CD4-positive, alpha-beta T cell treated with Interleukin-17A for 4 hours (primary cell): ENCODE measurements around the gene PCDHGA1.
A peak's percentile ranks its signal among the peaks of the same experiment; 100 is the strongest.
"Not testable (repeated sequence)": the region's sequence is repeated elsewhere in the genome, so short reads cannot be mapped to it uniquely, and the experiment has no call there.

Experiments used
- DNase-seq: peaks from one replicate; pipeline ENCODE4 v3.0.0-alpha.2; 2020; ENCODE audit warnings: mixed read lengths

PCDHGA1 gene

GRCh38 chr5:141412854-141413539, 82.7 kb downstream of the PCDHGA1 start, which contains the start of gene PCDHGA10:
Gene PCDHGA10 (plus strand): TSS chr5:141412987. CDS start chr5:141413176, 189 bp downstream.
- DNase-seq: peak; percentile 63

GRCh38 chr5:141413540-141414069, 83.3 kb downstream of the PCDHGA1 start:
- no peak for DNase-seq

DNA sequence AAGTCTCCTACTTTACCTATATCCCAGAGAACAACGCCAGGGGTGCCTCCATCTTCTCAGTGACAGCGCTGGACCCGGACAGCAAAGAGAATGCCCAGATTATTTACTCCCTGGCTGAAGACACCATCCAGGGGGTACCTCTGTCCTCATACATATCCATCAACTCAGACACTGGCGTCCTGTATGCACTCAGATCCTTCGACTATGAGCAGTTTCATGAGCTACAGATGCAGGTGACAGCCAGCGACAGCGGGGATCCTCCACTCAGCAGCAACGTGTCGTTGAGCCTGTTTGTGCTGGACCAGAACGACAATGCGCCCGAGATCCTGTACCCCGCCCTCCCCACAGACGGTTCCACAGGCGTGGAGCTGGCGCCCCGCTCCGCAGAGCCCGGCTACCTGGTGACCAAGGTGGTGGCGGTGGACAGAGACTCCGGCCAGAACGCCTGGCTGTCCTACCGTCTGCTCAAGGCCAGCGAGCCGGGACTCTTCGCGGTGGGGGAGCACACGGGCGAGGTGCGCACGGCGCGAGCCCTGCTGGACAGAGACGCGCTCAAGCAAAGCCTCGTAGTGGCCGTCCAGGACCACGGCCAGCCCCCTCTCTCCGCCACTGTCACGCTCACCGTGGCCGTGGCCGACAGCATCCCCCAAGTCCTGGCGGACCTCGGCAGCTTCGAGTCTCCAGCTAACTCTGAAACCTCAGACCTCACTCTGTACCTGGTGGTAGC, 84.4 kb downstream of the PCDHGA1 start:
- not testable (repeated sequence) for DNase-seq

DNA sequence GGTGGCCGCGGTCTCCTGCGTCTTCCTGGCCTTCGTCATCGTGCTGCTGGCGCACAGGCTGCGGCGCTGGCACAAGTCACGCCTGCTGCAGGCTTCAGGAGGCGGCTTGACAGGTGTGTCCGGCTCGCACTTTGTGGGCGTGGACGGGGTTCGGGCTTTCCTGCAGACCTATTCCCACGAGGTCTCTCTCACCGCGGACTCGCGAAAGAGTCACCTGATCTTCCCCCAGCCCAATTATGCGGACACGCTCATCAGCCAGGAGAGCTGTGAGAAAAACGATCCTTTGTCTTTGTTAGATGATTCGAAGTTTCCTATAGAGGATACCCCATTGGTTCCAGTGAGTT, 84.9 kb downstream of the PCDHGA1 start:
- not testable (repeated sequence) for DNase-seq

DNA sequence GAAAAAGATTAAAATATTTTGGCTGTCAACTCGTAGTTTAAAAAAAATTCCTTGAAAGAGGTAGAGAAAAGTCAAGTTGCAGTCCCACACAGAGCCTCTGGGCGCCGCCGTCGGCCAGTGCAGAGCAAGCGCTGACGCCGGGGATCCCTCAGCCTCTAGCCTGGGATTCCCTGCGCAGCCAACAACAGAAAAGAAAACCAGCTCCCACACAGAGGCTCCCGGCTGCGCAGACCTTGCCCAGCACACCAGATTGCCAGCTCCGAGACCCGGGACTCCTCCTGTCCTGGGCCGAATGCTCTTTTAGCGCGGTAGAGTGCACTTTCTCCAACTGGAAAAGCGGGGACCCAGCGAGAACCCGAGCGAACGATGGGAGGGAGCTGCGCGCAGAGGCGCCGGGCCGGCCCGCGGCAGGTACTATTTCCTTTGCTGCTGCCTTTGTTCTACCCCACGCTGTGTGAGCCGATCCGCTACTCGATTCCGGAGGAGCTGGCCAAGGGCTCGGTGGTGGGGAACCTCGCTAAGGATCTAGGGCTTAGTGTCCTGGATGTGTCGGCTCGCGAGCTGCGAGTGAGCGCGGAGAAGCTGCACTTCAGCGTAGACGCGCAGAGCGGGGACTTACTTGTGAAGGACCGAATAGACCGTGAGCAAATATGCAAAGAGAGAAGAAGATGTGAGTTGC, 87.3 kb downstream of the PCDHGA1 start, which contains the start of gene PCDHGB7:
PCDHGB7 (plus strand) TSS at position 184 of the 679 bp plus-strand sequence; CDS start at position 367, 183 bp downstream.
- peak; percentile 53 for DNase-seq

- no peak for DNase-seq
Measured at GRCh38 chr5:141419074-141419880, 89.0 kb downstream of the PCDHGA1 start.

- DNase-seq: peak; percentile 53
Measured at GRCh38 chr5:141420855-141421488, 90.7 kb downstream of the PCDHGA1 start, which contains the start of gene PCDHGA11. Gene PCDHGA11 (plus strand): TSS chr5:141421051. CDS start chr5:141421228, 177 bp downstream.

DNA sequence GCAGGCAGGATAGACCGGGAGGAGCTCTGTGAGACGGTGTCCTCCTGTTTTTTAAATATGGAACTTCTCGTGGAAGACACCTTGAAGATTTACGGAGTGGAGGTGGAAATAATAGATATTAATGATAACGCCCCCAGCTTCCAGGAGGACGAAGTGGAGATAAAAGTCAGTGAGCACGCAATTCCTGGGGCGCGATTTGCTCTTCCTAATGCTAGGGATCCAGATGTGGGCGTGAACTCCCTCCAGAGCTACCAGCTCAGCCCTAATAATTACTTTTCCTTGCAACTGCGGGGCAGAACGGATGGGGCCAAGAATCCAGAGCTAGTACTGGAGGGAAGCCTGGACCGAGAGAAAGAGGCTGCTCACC, 91.2 kb downstream of the PCDHGA1 start:
- no peak for DNase-seq

- DNase-seq: no peak
Measured at GRCh38 chr5:141422742-141423291, 92.5 kb downstream of the PCDHGA1 start.

DNA sequence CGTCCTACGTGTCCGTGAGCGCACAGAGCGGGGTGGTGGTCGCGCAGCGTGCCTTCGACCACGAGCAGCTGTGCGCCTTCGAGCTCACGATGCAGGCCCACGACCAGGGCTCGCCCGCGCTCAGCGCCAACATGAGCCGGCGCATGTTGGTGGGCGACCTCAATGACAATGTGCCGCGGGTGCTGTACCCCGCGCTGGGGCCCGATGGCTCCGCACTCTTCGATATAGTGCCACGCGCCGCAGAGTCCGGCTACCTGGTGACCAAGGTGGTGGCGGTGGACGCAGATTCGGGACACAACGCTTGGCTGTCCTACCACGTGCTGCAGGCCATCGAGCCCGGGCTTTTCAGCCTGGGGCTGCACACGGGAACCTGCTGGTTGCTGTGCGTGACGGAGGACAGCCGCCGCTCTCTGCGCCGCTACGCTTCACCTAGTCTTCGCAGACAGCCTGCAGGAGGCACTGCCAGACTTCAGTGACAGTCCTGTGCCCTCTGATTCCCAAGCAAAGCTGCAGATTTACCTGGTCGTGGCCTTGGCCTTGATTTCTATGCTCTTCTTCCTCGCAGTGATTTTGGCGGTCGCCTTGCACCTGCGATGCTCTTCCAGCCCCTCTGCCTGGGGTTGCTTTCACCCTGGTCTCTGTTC, 97.6 kb downstream of the PCDHGA1 start:
- DNase-seq: no peak

DNA sequence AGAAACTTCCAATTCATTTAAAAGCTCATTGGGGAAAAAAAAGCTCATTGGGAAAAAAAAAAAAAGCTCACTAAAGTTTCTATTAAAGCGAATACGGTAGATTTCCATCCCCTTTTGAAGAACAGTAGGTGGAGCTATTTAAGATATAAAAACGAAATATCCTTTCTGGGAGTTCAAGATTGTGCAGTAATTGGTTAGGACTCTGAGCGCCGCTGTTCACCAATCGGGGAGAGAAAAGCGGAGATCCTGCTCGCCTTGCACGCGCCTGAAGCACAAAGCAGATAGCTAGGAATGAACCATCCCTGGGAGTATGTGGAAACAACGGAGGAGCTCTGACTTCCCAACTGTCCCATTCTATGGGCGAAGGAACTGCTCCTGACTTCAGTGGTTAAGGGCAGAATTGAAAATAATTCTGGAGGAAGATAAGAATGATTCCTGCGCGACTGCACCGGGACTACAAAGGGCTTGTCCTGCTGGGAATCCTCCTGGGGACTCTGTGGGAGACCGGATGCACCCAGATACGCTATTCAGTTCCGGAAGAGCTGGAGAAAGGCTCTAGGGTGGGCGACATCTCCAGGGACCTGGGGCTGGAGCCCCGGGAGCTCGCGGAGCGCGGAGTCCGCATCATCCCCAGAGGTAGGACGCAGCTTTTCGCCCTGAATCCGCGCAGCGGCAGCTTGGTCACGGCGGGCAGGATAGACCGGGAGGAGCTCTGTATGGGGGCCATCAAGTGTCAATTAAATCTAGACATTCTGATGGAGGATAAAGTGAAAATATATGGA, 100.2 kb downstream of the PCDHGA1 start, which contains the start of gene PCDHGA12:
PCDHGA12 (plus strand) TSS at position 176 of the 782 bp plus-strand sequence; CDS start at position 429, 253 bp downstream.
- no peak for DNase-seq

- no peak for DNase-seq
Measured at GRCh38 chr5:141431286-141431685, 101.0 kb downstream of the PCDHGA1 start.

DNA sequence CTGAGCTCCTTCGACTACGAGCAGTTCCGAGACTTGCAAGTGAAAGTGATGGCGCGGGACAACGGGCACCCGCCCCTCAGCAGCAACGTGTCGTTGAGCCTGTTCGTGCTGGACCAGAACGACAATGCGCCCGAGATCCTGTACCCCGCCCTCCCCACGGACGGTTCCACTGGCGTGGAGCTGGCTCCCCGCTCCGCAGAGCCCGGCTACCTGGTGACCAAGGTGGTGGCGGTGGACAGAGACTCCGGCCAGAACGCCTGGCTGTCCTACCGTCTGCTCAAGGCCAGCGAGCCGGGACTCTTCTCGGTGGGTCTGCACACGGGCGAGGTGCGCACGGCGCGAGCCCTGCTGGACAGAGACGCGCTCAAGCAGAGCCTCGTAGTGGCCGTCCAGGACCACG, 102.0 kb downstream of the PCDHGA1 start:
- not testable (repeated sequence) for DNase-seq

DNA sequence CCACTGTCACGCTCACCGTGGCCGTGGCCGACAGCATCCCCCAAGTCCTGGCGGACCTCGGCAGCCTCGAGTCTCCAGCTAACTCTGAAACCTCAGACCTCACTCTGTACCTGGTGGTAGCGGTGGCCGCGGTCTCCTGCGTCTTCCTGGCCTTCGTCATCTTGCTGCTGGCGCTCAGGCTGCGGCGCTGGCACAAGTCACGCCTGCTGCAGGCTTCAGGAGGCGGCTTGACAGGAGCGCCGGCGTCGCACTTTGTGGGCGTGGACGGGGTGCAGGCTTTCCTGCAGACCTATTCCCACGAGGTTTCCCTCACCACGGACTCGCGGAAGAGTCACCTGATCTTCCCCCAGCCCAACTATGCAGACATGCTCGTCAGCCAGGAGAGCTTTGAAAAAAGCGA, 102.4 kb downstream of the PCDHGA1 start:
- not testable (repeated sequence) for DNase-seq

DNA sequence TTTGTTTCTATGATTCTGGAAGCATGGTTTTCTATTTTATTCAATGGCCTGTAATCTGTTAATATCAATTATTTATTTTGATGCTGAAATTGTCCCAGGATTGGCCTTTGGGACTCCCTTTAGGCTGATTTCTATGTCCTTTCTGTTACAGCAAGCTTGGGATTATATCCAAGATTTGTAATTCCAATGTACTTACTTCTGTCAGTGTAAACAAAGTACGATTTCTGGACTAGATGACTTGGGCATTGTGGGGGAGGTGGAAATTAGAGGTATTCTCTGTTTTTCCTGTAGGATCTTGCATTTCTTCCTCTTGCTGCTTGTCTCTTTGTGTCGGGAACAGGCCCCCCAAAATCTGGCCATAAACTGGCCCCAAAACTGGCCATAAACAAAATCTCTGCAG, 103.7 kb downstream of the PCDHGA1 start:
- no peak for DNase-seq

GRCh38 chr5:141437221-141437620, 106.9 kb downstream of the PCDHGA1 start:
- DNase-seq: no peak

GRCh38 chr5:141439411-141440141, 109.3 kb downstream of the PCDHGA1 start:
- no peak for DNase-seq

- DNase-seq: no peak
Measured at GRCh38 chr5:141440341-141440740, 110.0 kb downstream of the PCDHGA1 start.

DNA sequence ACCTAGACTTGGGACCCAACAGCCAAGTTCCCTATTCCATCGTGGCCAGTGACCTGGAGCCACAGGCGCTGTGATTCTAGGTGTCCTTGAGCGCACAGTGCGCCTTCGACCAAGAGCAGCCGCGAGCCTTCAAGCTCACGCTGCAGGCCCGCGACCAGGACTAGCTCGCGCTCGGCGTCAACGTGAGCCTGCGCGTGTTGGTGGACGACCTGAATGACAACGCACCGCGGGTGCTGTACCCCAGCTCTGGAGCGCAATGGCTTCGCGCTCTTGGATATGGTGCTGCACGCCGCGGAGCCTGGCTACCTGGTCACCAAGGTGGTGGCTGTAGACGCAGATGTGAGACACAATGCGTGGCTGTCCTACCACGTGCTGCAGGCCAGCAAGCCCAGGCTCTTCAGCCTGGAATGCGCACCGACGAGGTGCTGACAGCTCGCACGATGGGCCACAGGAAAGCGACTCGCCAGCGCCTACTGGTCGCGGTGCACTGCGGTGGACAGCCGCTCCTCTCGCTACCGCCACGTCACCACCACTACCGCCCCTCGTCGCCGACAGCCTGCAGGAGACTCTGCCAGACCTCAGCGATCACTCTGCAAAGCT, 111.4 kb downstream of the PCDHGA1 start:
- no peak for DNase-seq
